ENCODE measurements around the gene PPT2. TPM values are rescaled to one million over a fixed set of nuclear protein-coding genes. Genes with fewer than 3 reads are reported as not detected.

PPT2 gene
- total and polyA plus RNA-seq, 2 of the 8 experiments (the other 6 are each of a cell fraction or from before 2014, with no cell fraction given) = 24.1 to 39.5 TPM

DNA sequence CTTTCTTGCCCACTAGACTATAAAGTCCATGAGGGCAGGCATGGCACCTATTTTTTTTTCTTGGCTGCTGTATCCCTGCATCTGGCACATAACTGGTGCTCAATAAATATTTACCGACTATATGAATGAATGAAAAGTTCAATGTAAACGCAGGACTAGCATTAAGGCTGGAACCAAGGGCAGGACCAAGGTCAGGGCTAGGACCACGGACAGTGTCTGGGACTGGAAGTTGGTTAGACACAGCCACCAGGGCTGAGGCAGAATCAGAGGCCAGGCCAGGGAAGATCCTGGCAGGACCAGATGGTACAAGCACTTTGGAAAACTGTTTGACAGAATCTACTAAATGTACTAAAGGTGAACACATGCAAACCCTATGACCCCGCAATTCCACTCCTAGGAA, 48.5 kb upstream of the PPT2 start:
- Histone ChIP-seq H2BK20ac (ENCODE audit: low read length) (no peak overlapping the region), H3K79me2 (ENCODE audit: control insufficient read depth in 1 of 2, insufficient read depth in 2 of 2, low read length in 2 of 2) (no peaks in the 10 kb centered on the region), H3K27ac (ENCODE audit: low read depth, low read length) (no peak overlapping the region), H3K14ac (ENCODE audit: insufficient read length) (no peak overlapping the region), H3K18ac (ENCODE audit: extremely low read depth, low read length) (no peak overlapping the region), H3K4me3 (ENCODE audit: extremely low read depth in 1 of 4, insufficient read depth in 2 of 4, low read depth in 3 of 4, low read length in 4 of 4) (no peak overlapping the region), H3K36me3 (ENCODE audit: control insufficient read depth in 2 of 4, insufficient read depth in 4 of 4, low read length in 3 of 4) (no peaks in the 10 kb centered on the region), H3K56ac (replicated peaks; ENCODE audit: insufficient read length, low read depth, low read length) (no peak overlapping the region), H4K91ac (replicated peaks; ENCODE audit: insufficient read length, low read length) (no peak overlapping the region), H4K20me1 (replicated peaks in 1 of 2; ENCODE audit: control insufficient read depth in 1 of 2, insufficient read depth in 2 of 2, low read length in 2 of 2) (peaks cover 2 to 3% of the 10 kb centered on the region in 2 experiments), H3K9ac (replicated peaks in 1 of 4; ENCODE audit: extremely low read depth in 1 of 4, low read depth in 3 of 4, low read length in 3 of 4) (no peak overlapping the region), H3K23ac (ENCODE audit: insufficient read length) (no peak overlapping the region), H3K4me1 (replicated peaks in 1 of 4; ENCODE audit: control insufficient read depth in 3 of 4, insufficient read depth in 4 of 4, low read length in 3 of 4) (peaks cover 2 to 13% (median 7%) of the 10 kb centered on the region in 4 experiments), H2BK5ac (ENCODE audit: low read depth, low read length) (no peak overlapping the region), H4K8ac (ENCODE audit: extremely low read depth, insufficient read depth, low read length) (no peak overlapping the region), H3K27me3 (replicated peaks in 1 of 4; ENCODE audit: control insufficient read depth in 3 of 4, extremely low read depth in 1 of 4, insufficient read depth in 3 of 4, low read length in 3 of 4) (peaks cover 0 to 11% (median 4%) of the 10 kb centered on the region in 4 experiments; a peak in 5 of 7 replicates), H4K5ac (ENCODE audit: insufficient read length, low read depth, low read length) (no peak overlapping the region), H3K9me3 (ENCODE audit: insufficient read depth in 2 of 2, low read depth in 1 of 2, low read length in 1 of 2) (no peaks in the 10 kb centered on the region), H2BK15ac (ENCODE audit: low read length) (no peak overlapping the region), H2BK12ac (ENCODE audit: low read depth, low read length) (no peak overlapping the region), H3K23me2 (ENCODE audit: low read depth, low read length) (0 out of 2 replicates have a peak, but pooled peaks cover 2% of the 10 kb centered on the region), H3K4ac (replicated peaks; ENCODE audit: insufficient read length, low read depth, low read length) (no peak overlapping the region), H2AFZ (ENCODE audit: low read length) (no peak overlapping the region), H3K79me1 (ENCODE audit: low read depth, low read length) (no peaks in the 10 kb centered on the region), H3K4me2 (ENCODE audit: insufficient read depth in 1 of 2, low read depth in 2 of 2, low read length in 2 of 2) (no peak overlapping the region), H2AK5ac (ENCODE audit: low read depth, low read length) (no peak overlapping the region), H2BK120ac (replicated peaks; ENCODE audit: low read depth, low read length) (no peak overlapping the region)
- FAIRE-seq = no peak
- ChIA-PET POLR2A (ENCODE audit: partially characterized antibody) (no interaction called here), CTCF (ENCODE audit: partially characterized antibody) (interaction anchor here (2.6 to 6.0 kb wide), 2 partner anchors 9 to 13 kb away, joined by 11 to 49 read pairs; no protein-coding TSS in a partner anchor)
- TF ChIP-seq SIX5 (IDR thresholded peaks at IDR 0.05; ENCODE audit: low read depth, low read length) (no peak), MAFK (IDR thresholded peaks at IDR 0.05; ENCODE audit: low read depth, low read length) (no peak), POLR2AphosphoS5 (IDR thresholded peaks at IDR 0.05; ENCODE audit: low read depth, low read length) (no peak), SIN3A (conservative IDR thresholded peaks at IDR 0.05 in 1 of 2, IDR thresholded peaks at IDR 0.05 in 1 of 2; ENCODE audit: low read depth in 1 of 2, low read length in 2 of 2) (peak; percentile 92 to 94), KDM5A (IDR thresholded peaks at IDR 0.05; ENCODE audit: low read length) (no peak), FOSL1 (IDR thresholded peaks at IDR 0.05; ENCODE audit: insufficient read depth, low read depth, low read length) (no peak), BACH1 (IDR thresholded peaks at IDR 0.05; ENCODE audit: low read length) (no peak), TAF7 (optimal IDR thresholded peaks at IDR 0.05; ENCODE audit: borderline replicate concordance, low read depth, low read length) (no peak)
- TF ChIP-seq, protein P1, sequence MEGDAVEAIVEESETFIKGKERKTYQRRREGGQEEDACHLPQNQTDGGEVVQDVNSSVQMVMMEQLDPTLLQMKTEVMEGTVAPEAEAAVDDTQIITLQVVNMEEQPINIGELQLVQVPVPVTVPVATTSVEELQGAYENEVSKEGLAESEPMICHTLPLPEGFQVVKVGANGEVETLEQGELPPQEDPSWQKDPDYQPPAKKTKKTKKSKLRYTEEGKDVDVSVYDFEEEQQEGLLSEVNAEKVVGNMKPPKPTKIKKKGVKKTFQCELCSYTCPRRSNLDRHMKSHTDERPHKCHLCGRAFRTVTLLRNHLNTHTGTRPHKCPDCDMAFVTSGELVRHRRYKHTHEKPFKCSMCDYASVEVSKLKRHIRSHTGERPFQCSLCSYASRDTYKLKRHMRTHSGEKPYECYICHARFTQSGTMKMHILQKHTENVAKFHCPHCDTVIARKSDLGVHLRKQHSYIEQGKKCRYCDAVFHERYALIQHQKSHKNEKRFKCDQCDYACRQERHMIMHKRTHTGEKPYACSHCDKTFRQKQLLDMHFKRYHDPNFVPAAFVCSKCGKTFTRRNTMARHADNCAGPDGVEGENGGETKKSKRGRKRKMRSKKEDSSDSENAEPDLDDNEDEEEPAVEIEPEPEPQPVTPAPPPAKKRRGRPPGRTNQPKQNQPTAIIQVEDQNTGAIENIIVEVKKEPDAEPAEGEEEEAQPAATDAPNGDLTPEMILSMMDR (IDR thresholded peaks at IDR 0.05; ENCODE audit: control extremely low read depth in 1 of 3, insufficient read depth in 1 of 3, low read depth in 1 of 3, low read length in 3 of 3) = no peak
- no peak for DNase-seq (ENCODE audit: low read depth in 1 of 2, low spot score in 2 of 2)
- 79% methylated on average over 4 of the region's 4 CpGs; no CpG with 5 or more reads in 1 of the 2 experiments for WGBS, 2 experiments (ENCODE audit: extremely low coverage in 1 of 2, insufficient coverage in 1 of 2, insufficient read length in 1 of 2, insufficient replicate concordance in 2 of 2, low coverage in 1 of 2, low lambda C conversion rate in 2 of 2, missing lambda C conversion rate in 1 of 2)

Data from H1 (cell line).